ENCODE data around the gene L3MBTL4.
A peak's percentile ranks its signal among the peaks of the same experiment; 100 is the strongest.
"Not testable (repeated sequence)": the region's sequence is repeated elsewhere in the genome, so short reads cannot be mapped to it uniquely, and the experiment has no call there.

L3MBTL4 gene

DNA sequence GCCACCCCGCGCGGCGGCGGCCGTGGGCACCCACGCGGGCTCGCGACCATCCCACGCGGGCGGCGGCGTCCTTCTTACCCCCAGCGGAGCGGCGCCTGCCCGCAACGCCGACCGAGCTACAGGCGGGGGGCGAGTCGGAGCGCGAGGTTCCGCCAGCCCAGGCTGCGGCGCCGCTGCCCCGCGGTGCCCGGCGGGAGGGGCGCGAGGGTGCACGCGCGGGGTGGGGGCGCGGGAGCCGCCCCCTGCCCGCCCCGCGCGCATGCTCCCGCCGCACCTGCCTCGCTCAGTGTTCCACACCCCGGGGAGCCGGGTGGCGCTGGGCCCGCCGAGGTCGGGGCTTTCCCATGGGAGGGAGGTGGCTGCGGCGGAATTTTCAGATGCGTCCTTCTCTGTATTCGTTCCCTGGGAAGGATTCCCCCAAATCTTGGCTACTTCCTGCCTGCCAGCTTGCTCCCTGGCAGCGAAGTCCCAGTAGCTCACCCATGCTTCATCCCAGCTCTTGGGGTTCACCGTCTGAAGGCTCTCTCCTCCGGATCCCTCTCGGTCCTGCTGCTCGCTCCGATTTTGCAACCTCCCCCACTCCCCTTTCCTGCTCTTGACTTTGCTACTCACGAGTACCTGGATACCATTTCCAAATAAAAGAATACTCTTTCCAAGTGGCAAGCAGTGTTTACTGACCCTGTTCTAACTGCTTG is at the start of gene L3MBTL4:
TSS of gene L3MBTL4 (minus strand) at position 189 of the 695 bp plus-strand sequence. CDS start 103,286 bp downstream, outside the sequence.
- DNase-seq = peak; percentile 19

DNA sequence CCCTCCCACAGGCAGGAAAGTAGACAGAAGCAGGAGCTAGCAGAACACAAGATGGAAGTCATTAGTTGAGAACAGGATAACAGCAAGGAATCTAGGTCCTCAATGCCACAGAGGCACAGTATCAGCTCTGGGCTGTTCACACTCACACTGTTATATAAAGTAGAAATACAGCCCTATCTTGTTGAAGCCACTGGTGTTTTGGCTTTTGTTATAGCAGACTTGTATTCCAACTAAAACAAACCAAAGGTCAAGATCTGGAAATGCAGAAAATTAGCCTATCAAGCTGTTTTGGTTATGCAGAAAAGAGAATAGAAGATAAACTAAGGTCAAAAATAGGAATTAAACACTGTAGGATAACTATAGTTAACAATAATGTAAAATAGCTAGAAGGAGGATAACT is 37.5 kb upstream of the L3MBTL4 start:
- no peak for DNase-seq

DNA sequence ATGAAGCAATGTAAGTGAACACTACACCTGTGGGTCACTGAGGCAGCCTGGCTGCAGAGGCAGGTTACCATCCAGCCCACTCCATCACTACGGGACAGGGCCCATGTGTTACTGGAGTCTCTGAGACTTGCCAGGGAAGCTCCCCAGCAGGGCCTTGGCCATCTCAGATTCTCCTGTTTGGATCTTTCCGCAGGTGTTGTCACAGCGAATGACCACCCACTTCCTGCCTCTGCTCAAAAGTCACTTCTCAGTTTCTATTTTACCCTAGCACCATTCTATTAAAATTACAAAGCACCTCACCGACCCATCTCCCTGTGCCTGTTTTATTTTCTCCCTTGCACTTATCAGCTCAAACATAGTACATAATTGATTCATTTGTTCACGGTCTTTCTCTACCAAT is 34.5 kb upstream of the L3MBTL4 start:
- DNase-seq = no peak

DNA sequence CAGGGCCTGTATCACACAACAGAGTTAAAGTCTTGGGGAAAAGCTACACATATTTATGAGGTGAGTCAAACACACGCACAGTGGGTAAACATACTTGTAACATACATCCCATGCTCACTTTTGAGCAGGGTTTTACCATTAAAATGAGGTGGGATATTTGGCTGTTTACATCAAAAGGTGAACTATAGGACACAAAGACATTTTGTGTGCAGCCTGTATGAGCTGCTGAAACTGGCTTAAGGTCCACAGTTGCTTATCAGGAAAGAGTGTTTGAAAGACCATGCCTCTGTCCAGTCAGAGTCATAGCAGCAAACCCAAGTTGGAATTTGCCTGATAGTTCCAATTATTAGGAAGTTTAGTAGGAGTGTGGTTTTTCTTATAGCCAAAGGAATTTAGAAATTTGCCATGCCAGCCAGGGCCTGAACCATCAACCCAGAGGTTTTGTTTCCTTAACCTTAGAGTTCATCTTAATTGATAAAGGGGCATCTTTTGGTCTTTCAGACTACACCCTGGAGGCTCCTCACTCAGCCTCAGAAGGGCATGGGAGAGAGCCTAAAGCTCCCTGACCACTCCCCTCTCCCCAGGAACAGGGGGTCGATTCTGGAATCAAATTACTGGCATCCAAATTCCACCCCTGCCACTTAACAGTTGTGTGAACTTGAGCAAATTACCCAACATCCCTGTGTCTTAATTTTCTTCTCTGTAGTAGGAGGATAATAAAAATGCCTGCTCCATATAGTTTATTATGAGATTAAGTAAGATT is 29.9 kb upstream of the L3MBTL4 start:
- no peak for DNase-seq

DNA sequence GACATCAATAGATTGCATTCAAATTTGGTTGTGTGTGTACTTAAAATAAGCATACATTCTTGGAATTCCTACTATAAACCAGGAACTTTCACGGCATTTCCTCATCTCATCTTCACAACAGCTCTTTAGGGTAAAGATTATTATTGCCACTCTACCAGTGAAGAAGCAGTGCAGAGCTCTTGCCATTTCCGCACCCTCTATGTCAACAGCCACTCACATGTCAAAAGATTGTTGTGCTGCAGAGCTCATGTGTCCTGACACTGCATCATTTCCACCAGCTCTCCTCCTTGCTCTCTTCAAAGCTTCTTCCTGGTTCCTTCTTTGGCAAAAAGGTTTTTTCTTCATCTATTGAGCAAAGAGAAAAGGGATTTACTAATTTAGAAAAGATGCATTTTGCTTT is 26.5 kb upstream of the L3MBTL4 start:
- DNase-seq = no peak

DNA sequence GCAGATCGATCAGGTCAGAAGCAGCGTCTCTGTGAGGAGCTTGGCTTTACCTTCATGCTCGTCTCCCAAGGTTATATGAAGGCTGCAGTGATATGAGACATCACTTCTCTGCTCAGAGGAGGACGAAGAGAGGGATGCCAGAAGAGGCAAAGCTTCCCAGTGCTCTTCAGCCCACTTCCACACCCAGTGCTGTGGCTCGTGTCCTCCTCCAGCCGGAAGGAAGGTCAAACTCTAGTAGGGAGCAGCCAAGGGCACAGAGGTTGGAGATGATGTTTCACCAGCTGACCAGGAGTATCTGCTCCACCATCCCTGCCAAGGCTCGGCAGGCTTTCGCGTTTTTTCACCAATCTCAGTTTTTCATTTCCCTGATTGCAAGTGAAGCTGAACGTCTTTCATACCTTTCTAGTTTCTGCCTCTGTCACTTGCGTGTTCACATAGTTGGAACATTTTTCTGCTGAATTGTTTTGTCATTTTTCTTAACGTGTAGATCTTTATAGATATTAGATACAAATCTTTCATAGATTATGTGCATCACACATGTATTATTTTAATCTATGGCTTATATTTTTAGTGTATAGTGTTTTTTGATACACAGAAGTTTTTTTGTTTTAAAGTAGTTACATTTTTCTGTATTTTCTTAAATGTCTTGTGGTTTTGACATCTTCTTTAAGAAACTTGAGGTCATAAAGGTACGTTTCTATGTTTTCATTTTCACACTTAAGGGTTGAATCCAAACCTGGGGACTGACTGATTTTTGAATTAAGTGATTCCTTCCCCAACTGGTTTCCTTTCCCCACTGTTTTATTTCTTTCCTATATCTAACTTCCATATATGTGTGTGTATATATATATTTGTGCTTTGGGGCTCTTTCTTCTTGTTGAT is 23.5 kb upstream of the L3MBTL4 start:
- DNase-seq = no peak

DNA sequence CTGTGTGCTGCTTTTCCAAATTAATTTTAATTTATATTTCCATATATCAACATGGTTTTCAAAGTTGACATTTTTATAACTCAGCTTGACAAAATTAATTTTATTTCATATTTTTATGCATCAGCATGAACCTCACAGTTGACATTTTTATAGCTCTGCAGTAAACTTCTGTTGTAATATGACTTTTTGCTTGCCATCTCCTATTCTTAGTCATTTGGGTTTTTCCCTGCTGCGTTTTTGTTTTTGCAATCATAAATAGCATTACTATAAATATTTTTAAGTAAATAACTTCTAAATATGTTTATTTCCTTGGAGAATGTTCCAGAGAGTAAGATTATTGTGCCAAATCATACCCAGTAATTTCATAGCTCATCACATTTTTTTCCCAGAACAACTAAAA is 21.0 kb upstream of the L3MBTL4 start:
- DNase-seq = no peak

DNA sequence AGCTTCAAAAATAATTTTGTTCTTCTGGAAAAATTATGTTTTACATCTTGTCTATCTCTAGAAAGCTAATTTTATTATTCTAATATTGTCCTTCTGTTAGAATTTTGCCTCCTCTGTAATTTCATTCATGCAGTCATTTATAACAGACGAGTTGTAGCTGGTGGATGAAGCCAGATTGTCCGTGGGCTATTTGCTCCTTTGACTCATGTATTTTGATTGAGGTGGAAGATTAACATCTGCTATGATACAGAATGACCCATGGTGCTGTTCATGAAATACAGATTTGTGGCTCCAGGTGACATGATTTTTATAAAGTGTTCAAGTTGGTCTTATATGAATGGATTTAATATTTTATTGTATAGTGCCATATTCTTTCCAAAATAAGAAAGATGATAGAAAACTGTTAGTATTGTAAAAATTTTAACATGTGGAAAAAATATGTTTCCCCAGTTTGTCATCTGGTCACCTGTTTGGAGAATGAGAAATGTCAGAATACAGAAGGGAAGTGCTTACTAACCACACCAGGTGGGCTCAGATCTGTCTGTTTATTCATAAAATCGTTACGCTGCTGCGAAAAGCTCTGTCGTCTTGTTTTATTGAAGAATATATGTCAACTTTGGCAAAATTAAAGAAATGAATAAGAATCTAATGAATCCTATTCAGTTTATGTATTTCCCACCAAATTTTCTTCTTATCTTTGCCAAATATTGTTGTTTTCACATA is 20.4 kb upstream of the L3MBTL4 start:
- no peak for DNase-seq

DNA sequence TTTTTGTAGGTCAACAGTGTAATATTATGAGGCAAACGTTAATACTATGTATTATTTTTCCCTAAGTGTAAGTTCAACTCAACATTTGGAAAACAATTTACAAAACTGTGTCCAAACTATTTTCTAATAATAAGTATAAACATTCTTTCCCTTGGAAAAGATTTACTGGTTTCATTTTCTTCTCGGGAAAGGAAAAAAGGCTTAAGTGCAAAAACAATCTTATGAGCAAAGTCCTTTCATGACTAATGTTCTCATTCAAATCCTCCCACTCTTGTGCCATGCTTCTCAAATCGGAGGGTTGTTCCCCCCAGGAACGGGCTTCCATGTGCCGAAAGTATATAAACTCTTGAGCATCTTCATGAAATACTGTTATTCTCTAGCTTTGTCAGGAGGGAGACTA is 19.8 kb upstream of the L3MBTL4 start:
- no peak for DNase-seq

DNA sequence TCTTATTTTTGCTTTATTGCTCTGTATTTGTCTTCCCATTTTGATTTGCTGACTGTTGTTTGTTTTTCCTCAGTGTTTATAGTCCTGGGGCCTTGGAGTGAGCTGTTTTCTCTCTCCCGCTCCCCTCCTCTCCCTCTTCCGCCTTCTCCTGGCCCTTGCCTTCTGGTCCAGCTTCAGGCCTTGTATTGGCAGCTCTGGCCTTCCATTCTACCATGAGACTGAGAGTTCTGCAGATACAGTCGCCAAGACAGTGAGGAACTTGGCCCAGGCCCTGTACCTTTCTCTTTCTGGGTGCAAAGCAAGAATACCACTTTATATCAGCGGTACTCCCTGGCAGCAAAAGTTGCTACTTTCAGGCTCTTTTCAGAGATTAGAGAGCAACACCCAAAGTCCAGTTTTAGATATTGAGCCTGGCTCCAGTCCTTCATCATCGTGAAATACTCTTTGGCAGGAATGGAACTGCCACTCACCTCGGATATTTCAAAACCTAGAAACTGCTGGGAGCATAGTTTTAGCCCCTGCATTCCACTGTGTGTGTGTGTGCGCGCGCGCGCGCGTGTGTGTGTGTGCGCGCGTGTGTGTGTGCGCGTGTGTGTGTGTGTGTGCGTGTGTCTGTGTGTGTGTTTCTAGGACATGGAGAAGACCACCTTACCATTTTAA is 17.1 kb upstream of the L3MBTL4 start:
- no peak for DNase-seq

DNA sequence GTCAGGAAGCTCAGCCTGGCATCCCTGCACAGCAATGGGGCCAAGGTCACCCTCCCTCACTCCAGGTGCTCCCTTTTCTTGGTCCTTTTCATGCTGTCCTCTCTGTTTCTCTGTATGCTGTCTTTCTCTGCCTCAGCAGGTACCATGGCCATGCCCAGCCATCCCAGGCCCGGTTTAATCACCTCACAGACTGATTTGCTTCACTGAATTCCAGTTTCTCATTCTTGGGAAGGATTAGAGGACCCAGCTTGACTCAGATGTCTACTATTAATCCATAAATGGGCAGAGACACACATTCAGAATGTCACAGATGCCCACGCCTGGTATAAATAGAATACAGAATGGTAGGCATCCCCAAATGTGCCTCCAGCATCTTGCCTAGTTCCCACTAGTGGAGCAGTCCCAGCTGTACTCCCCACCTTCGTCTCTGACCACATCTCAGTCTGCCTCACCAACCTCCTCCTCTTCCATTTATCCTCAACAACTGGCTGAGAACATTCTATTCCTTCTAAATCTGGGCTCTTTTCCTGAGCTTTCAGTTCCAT is 14.2 kb upstream of the L3MBTL4 start:
- no peak for DNase-seq

DNA sequence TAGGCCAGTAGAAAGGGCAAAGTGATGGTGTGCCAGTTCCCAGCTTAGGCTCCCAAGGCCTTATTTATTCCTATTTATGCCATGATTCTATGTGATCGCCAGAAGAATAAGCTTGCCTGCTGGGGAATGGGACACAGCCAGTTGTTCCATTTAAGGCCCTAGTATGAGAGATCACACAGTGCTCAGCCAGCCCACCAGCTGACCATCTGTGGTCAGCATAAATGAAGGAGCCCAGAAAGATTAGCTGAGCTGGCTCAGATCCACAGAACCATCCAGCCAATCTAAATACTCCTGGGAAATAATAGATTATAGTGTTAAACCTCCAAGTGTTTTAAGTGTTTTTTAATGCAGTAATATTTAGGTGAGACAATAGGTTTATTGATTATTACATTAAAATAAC is 12.6 kb upstream of the L3MBTL4 start:
- DNase-seq = no peak

DNA sequence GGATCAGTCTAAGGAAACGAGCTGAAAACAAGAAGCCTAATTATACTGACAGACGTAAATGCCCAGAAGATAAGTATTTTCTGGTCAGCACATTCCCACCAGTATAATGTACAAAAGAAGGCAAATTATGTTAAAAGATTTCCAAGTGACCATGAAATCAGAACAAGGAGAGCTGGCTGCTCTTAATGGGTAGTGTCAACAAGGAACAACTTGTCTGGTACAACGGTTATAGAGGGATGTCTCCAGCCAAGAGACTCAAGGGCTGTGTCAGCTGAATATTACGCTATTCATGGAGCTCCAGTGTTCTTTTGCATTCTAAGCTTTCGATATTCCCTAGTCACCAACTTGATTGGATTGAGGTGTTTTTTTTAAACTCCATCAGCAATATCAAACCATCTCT is 8.6 kb upstream of the L3MBTL4 start:
- DNase-seq = no peak

DNA sequence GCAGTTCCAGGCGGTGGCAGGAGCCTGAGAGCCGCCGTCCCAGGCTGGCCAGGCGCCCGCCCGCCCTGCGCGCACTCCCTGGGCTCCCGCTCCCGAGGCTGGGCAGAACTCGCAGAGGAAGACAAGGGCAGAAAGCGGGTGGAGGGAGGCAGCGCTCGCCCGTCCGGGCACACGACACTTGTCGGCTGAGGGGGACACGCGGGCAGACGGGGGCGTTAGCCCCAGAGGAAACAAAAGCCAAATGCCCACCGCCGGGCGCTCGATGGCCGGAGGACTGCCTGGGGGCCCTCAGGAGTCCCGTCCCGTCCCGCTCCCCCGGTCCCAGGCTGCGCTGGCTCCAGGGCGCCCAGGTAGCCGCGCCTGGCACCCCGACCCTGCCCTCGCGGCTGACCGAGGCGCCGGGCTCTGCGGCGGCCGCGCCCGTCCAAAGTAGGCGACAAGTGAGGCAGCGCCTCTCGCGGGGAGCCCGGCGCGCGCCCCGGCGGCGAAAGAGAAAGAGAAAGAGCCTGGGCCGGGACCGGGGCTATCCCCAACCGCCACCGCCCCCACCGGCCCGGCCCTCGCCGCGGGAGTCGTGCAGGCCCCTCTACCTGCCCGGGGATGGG is 491 bp downstream of the L3MBTL4 start:
- peak; percentile 49 for DNase-seq

DNA sequence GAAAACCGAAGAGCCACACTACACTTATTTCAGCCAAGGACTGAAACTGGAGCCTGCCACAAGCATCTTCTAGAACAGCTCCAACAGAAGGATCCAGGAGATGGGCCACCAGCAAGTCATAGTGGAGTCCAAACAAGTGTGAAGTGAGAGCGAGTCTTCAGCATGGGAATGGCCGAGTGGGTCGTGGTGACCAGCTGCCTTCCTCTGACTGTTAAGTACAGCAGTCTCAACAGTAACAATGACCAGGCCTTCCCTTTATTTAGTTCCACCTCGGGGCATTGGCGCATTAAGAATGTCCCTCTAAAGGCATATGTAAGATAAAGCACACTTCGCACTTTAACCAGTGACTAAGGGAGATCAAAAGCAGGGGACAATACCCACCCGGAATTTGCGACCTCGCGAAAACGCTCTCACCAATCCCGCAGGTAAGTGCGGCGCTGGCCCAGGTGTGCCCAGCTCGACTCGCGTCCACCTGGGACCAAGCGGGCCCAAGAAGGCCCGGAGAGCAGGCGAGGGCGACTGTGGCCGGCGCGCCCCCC is 1.1 kb downstream of the L3MBTL4 start:
- DNase-seq = no peak

DNA sequence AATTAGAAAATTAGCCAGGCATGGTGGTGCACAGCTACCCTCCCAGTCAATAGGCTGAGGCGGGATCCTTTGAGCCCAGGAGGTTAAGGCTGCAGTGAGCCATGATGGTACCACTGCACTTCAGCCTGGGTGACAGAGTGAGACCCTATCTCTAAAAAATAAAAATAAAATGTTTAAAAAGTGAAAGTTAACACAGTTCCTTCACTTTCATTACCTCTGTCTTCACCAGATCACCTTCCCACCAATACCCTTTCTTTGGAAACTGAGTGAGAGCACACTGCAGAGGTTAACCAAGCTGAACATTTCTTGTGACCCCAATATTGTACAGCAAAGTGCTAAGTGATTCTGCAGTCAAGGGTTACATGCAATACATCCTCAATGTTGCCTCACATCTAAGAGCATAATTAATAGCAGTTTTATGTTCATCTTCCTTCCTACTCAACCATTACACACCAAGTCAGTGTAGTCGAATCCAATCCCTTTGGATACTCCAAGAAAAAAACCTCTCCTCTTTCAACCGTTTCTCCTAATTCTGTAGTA is 1.7 kb downstream of the L3MBTL4 start:
- DNase-seq = no peak

DNA sequence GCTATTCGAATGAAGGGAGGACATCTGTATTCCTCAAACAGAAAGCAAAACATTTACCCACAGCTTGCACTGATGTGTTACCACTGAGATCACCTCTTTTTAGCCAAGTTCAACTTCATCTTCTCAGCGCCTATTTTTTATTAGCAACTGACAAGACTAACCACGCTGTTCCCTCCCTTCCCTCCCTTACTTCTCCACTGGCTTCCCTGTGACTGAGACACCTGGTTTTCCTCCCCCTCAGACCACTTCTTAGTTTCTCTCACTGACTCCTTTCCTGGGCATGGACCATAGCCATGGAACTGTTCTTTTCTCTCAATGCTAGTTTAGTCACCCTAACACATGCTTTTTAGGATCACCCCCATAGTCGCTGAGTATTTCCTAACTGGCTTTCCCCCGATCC is 3.3 kb downstream of the L3MBTL4 start:
- no peak for DNase-seq

DNA sequence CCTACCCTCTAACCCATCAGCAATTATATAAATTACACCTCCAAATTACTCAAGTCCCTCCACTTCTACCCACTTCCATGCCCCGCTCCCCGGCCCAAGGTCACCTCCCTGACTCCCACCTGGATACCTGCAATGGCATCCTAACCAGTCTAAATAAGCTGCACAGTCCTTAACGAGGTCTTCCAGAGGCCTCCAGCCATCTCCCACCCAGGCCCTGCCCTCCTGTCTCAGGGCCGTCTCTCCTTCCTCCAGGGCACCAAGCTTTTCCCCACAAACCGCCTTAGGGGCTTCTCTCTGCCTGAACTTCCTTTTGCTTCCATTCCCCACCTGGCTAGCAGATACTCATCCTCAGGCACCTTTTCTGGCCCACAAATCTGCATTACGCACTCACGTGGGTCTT is 4.8 kb downstream of the L3MBTL4 start:
- DNase-seq = no peak

DNA sequence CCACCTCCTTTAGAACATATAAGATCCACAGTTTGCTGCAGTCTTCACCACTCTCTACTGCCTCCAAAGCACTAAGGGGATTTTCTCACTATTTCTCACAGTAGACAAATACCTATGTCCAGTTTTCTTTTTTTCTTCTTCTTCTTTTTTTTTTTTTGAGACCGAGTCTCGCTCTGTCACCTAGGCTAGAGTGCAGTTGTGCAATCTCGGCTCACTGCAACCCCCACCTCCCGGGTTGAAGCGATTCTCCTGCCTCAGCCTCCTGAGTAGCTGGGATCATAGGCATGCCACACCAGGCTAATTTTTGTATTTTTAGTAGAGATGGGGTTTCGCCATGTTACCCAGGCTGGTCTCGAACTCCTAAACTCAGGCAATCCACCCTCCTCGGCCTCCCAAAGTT is 6.2 kb downstream of the L3MBTL4 start:
- DNase-seq = not testable (repeated sequence)

DNA sequence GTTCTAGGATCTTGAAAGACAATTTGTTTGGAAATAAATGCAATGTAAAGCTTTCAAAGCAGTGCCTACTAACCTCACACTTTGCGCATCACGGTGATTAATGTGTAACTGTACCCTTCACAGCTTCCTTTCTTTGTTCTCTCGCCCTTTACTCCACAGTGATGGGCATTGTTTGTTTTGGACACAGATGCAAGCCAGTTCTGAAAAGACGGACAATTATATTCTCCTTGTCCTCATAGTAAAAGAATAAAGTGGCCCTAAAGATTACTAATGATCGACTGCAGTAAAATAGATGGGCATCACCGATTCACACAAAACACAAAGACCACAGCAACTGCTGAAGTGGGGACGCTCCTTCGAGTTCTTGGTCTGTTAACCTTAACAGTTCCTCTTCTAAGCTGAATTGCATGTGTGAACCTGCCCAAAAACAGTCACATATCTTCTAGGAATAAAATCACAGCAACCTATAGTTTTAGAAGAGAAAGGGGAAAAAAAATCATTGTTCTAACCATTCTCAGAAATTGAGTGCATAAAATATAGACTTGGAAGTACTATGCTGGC is 7.7 kb downstream of the L3MBTL4 start:
- no peak for DNase-seq
